Endothelial cell of umbilical vein (primary cell): ENCODE measurements around the gene CTNND2. TPM values are rescaled to one million over a fixed set of nuclear protein-coding genes. Genes with fewer than 3 reads are reported as not detected.
"Not testable (repeated sequence)": the region's sequence is repeated elsewhere in the genome, so short reads cannot be mapped to it uniquely, and the experiment has no call there.

Experiments
- BruUV-seq: library from RNA; stranded (reverse); fragments of 400-500 nt; replicated peaks from 2 replicates; lab custom pipeline; 2021; lab: Mats Ljungman, UMichigan
- CTCF ChIA-PET: fragments of 300-600, 350-600 bp; sonication (Branson Sonifier 250); formaldehyde crosslinking; loops from one replicate; lab custom pipeline; 2021; ENCODE audit warnings: antibody characterized with exemption, inconsistent platforms; lab: Charles Lee
- POLR2A ChIA-PET: fragments of 300-600, 350-600 bp; sonication (Branson Sonifier 250); formaldehyde crosslinking; loops from one replicate; lab custom pipeline; 2021; ENCODE audit warnings: antibody characterized with exemption, inconsistent platforms; lab: Charles Lee
- DNase-seq: peaks from one replicate; pipeline ENCODE4 v3.0.0-alpha.2; 2011; ENCODE audit warnings: low read depth, low spot score
- FAIRE-seq: peaks from 2 replicates; lab custom pipeline; 2011; peaks lifted over from hg19 to GRCh38; lab: Jason Lieb, UNC
- H2AFZ ChIP-seq: 2 replicates; pipeline ENCODE4 v1.6.0; 2012; ENCODE audit warnings: low read depth, low read length, control low read depth, inconsistent platforms
- H3K27ac ChIP-seq: 2 replicates; pipeline ENCODE4 v1.5.1; 2011; ENCODE audit warnings: low read depth, mild to moderate bottlenecking, control low read depth, low read length, moderate library complexity; ENCODE audit not compliant: insufficient read depth
- H3K27me3 ChIP-seq, 2 experiments: 2 replicates each; pipeline versions ENCODE4 v1.6.0 to v1.6.1; 2011; ENCODE audit warnings: low read length in 2 of 2, mixed read lengths in 1 of 2; ENCODE audit not compliant: control insufficient read depth in 2 of 2, insufficient read depth in 2 of 2
- H3K36me3 ChIP-seq, 2 experiments: 2 replicates in 1 of 2; 3 replicates in 1 of 2; pipeline ENCODE4 v1.5.1; 2011; ENCODE audit warnings: low read length in 2 of 2, mild to moderate bottlenecking in 1 of 2, moderate library complexity in 1 of 2; ENCODE audit not compliant: control insufficient read depth in 2 of 2, insufficient read depth in 2 of 2; ENCODE audit errors: extremely low read depth in 1 of 2
- H3K4me1 ChIP-seq: 3 replicates; pipeline ENCODE4 v1.5.1; 2011; ENCODE audit warnings: mild to moderate bottlenecking, low read length; ENCODE audit not compliant: control insufficient read depth, insufficient read depth; ENCODE audit errors: extremely low read depth
- H3K4me2 ChIP-seq: 2 replicates; pipeline ENCODE4 v1.6.1; 2011; ENCODE audit warnings: low read length, control low read depth, mixed read lengths; ENCODE audit not compliant: insufficient read depth
- H3K4me3 ChIP-seq, 3 experiments: fragments of 200-600 bp in 1 of 3; sonication (generic), shearing (Covaris generic) in 1 of 3; replicated peaks in 1 of 3; 2 replicates each; pipeline ENCODE4 v1.5.1; 2011 to 2016; ENCODE audit warnings: control low read depth in 3 of 3, low read length in 3 of 3, mild to moderate bottlenecking in 2 of 3, inconsistent platforms in 1 of 3, low read depth in 1 of 3, moderate library complexity in 1 of 3; ENCODE audit not compliant: insufficient read depth in 1 of 3
- H3K79me2 ChIP-seq: 2 replicates; pipeline ENCODE4 v1.6.0; 2012; ENCODE audit warnings: low read length, inconsistent platforms; ENCODE audit not compliant: control insufficient read depth, insufficient read depth
- H3K9ac ChIP-seq: replicated peaks from 2 replicates; pipeline ENCODE3; 2011; ENCODE audit warnings: low read length, control low read depth; ENCODE audit not compliant: insufficient read depth; ENCODE audit errors: extremely low read depth
- H3K9me1 ChIP-seq: replicated peaks from 3 replicates; pipeline ENCODE4 v1.6.0; 2011; ENCODE audit warnings: mild to moderate bottlenecking, low read length; ENCODE audit not compliant: control insufficient read depth, insufficient read depth; ENCODE audit errors: extremely low read depth
- H3K9me3 ChIP-seq: replicated peaks from 2 replicates; pipeline ENCODE4 v1.5.1; 2012; ENCODE audit warnings: low read length, inconsistent platforms; ENCODE audit not compliant: control insufficient read depth, insufficient read depth
- H4K20me1 ChIP-seq: replicated peaks from 2 replicates; pipeline ENCODE3; 2011; ENCODE audit warnings: mild to moderate bottlenecking, low read length; ENCODE audit not compliant: control insufficient read depth, insufficient read depth; ENCODE audit errors: extremely low read depth
- EZH2 ChIP-seq: IDR thresholded peaks from 2 replicates; pipeline ENCODE4 v1.6.1; 2012; ENCODE audit warnings: borderline replicate concordance, low read depth, mild to moderate bottlenecking, moderate library complexity, low read length, inconsistent platforms; ENCODE audit not compliant: severe bottlenecking
- FOS ChIP-seq: IDR thresholded peaks from 2 replicates; pipeline ENCODE4 v1.6.1; 2011; ENCODE audit warnings: mild to moderate bottlenecking, low read length, moderate library complexity, borderline replicate concordance; ENCODE audit not compliant: insufficient read depth
- GATA2 ChIP-seq: IDR thresholded peaks from 2 replicates; pipeline ENCODE4 v1.7.0; 2011; ENCODE audit warnings: low read depth, mild to moderate bottlenecking, moderate library complexity, mixed read lengths, low read length; ENCODE audit not compliant: insufficient read length, insufficient read depth
- JUN ChIP-seq: IDR thresholded peaks from 2 replicates; pipeline ENCODE4 v1.6.1; 2011; ENCODE audit warnings: borderline replicate concordance, low read depth; ENCODE audit not compliant: insufficient read length, insufficient read depth
- MYC ChIP-seq: IDR thresholded peaks from one replicate; pipeline ENCODE4 v1.6.1; 2011; ENCODE audit warnings: mild to moderate bottlenecking, low read depth, low read length
- POLR2A ChIP-seq: IDR thresholded peaks from 2 replicates; pipeline ENCODE4 v1.6.1; 2012; ENCODE audit warnings: low read depth, mild to moderate bottlenecking, control low read depth, low read length
- POLR2AphosphoS5 ChIP-seq: IDR thresholded peaks from 2 replicates; pipeline ENCODE4 v1.6.1; 2012; ENCODE audit warnings: low read depth, mild to moderate bottlenecking, control low read depth, low read length, moderate library complexity; ENCODE audit not compliant: insufficient read depth
- dilution Hi-C: fragments of 300-500 bp; cut with MboI; formaldehyde crosslinking; loops from one replicate; pipeline ENCODE4 v1.15.0; 2019; ENCODE audit warnings: low sequenced_read_pairs; ENCODE audit not compliant: extremely low pct_ligation_motif_present
- intact Hi-C: fragments of 100-400 bp; cut with micrococcal nuclease; formaldehyde crosslinking; loops from one replicate; pipeline ENCODE4 v1.10.0; 2022
- polyA plus RNA-seq, 4 experiments: library from polyadenylated mRNA; depleted of rRNA in 3 of 4; stranded (reverse) in 3 of 4; unstranded in 1 of 4; fragments of >200 nt; gene quantifications; 2 replicates each; pipeline versions ENCODE4 v1.2.1 to v1.2.3, GENCODE V29; 2011 to 2012; ENCODE audit warnings: missing spikeins in 1 of 4
- total RNA-seq: library from RNA; stranded (reverse); gene quantifications from 2 replicates; pipeline ENCODE4 v1.2.3, GENCODE V29; 2021
- TF ChIP-seq, protein P1 (sequence below), 2 donors: IDR thresholded peaks; 1 replicate in 1 of 2; 2 replicates in 1 of 2; pipeline ENCODE4 v1.5.1; 2011; ENCODE audit warnings: low read length in 2 of 2, mild to moderate bottlenecking in 2 of 2, moderate library complexity in 2 of 2, control low read depth in 1 of 2, inconsistent platforms in 1 of 2, low read depth in 1 of 2; ENCODE audit not compliant: insufficient read depth in 1 of 2; ENCODE audit errors: extremely low read depth in 1 of 2
- TF ChIP-seq, protein P2 (sequence below): IDR thresholded peaks from 2 replicates; pipeline ENCODE4 v1.6.1; 2011; ENCODE audit not compliant: insufficient read depth, insufficient read length

CTNND2 gene
- total and polyA plus RNA-seq, 2 donors (not counting 3 experiments of a cell fraction or from before 2014, with no cell fraction given) = not detected

DNA sequence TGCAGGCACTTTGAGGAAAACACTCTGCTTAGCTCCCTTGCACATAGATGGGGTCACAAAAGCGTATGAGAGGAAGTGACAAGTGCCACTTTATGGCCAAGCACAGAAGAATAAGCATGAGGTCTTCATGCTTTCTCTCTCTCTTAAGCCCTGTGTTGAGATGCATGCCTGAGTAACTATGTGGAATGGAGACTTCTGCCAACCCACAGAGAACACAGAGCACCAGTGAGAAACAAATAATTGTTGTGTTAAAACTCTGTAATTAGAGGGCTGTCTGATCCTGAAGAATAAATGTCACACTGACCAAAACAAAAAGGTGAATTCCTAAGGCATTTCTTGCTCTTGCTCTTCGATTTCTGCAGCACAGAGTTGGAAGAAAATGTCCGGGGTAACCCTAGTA is 488.5 kb downstream of the CTNND2 start:
- H3K4me2 ChIP-seq = no peak overlapping the region
- dilution Hi-C loops = no loop called here
- no peak for FAIRE-seq

DNA sequence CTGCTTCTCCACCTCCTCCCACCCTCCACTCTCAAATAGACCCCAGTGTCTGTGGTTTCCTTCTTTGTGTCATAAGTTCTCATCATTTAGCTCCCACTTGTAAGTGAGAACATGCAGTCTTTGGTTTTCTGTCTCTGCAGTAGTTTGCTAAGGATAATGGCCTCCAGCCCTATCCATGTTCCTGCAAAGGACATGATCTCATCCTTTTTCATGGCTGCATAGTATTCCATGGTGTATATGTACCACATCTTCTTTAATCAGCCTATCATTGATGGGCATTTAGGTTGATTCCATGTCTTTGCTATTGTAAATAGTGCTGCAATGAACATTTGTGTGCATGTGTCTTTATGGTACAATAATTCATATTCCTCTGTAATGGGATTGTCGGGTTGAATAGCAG is 489.5 kb downstream of the CTNND2 start:
- H3K4me3 ChIP-seq, H3K9me1 ChIP-seq, H3K79me2 ChIP-seq, POLR2A ChIA-PET, intact Hi-C loops, H3K9ac ChIP-seq, H3K36me3 ChIP-seq, H3K27ac ChIP-seq, dilution Hi-C loops, H4K20me1 ChIP-seq, H3K9me3 ChIP-seq, H2AFZ ChIP-seq, H3K27me3 ChIP-seq, CTCF ChIA-PET, H3K4me2 ChIP-seq, H3K4me1 ChIP-seq, BruUV-seq, FAIRE-seq, DNase-seq: not testable (repeated sequence)

More for the DNA sequence above, 488.5 kb downstream of the CTNND2 start:
- no peak for DNase-seq
- Histone ChIP-seq H3K4me1 (no peaks in the 10 kb centered on the region), H4K20me1 (no peaks in the 10 kb centered on the region), H2AFZ (no peak overlapping the region), H3K79me2 (no peaks in the 10 kb centered on the region), H3K9me3 (no peaks in the 10 kb centered on the region), H3K9me1 (no peaks in the 10 kb centered on the region), H3K36me3 (no peaks in the 10 kb centered on the region), H3K9ac (no peak overlapping the region), H3K4me3 (no peak overlapping the region), H3K27me3 (no peaks in the 10 kb centered on the region), H3K27ac (no peak overlapping the region)
- intact Hi-C loops = no loop called here
- TF ChIP-seq POLR2AphosphoS5 (no peak), FOS (no peak), POLR2A (no peak), MYC (no peak), EZH2 (no peak), GATA2 (no peak), JUN (no peak)
- TF ChIP-seq, protein P1, sequence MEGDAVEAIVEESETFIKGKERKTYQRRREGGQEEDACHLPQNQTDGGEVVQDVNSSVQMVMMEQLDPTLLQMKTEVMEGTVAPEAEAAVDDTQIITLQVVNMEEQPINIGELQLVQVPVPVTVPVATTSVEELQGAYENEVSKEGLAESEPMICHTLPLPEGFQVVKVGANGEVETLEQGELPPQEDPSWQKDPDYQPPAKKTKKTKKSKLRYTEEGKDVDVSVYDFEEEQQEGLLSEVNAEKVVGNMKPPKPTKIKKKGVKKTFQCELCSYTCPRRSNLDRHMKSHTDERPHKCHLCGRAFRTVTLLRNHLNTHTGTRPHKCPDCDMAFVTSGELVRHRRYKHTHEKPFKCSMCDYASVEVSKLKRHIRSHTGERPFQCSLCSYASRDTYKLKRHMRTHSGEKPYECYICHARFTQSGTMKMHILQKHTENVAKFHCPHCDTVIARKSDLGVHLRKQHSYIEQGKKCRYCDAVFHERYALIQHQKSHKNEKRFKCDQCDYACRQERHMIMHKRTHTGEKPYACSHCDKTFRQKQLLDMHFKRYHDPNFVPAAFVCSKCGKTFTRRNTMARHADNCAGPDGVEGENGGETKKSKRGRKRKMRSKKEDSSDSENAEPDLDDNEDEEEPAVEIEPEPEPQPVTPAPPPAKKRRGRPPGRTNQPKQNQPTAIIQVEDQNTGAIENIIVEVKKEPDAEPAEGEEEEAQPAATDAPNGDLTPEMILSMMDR (IDR thresholded peaks at IDR 0.05; ENCODE audit: extremely low read depth in 1 of 2, insufficient read depth in 1 of 2, low read depth in 1 of 2, low read length in 2 of 2) = no peak
- TF ChIP-seq, protein P2, sequence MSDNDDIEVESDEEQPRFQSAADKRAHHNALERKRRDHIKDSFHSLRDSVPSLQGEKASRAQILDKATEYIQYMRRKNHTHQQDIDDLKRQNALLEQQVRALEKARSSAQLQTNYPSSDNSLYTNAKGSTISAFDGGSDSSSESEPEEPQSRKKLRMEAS = no peak
- no TSS peak for BruUV-seq
- ChIA-PET POLR2A (no interaction called here), CTCF (no interaction called here)
